Measurements from ENCODE around the gene HSD3B1. TPM values are rescaled to one million over a fixed set of nuclear protein-coding genes. Genes with fewer than 3 reads are reported as not detected.

The HSD3B1 gene
- total and polyA plus RNA-seq, 9 of the 15 experiments (the other 6 are each of a cell fraction or from before 2014, with no cell fraction given), result not detected

DNA sequence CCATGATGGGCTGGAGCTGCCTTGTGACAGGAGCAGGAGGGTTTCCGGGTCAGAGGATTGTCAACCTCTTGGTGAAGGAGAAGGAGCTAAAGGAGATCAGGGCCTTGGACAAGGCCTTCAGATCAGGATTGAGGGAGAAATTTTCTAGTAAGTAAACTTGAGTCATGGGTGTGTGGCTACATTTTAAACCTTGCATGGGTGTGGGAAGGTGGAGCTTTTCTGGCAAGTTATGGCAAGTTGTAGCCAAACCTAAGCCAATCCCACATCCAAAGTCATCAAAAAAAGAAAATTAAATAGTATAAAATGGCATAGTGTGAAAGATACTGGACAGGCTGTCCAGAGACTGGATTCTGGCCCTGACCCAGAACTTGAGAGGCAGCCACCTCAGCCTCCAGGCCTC lies 39.8 kb upstream of the HSD3B1 start:
- no TSS peak for BruUV-seq (replicated peaks)
- in situ Hi-C loops (cut with MboI) (no loop called here), intact Hi-C loops (cut with micrococcal nuclease) (no loop called here)
- WGBS (ENCODE audit: insufficient coverage, low coverage, missing lambda C conversion rate), result 0% methylated on average over 1 of the region's 1 CpG
- DNase-seq (ENCODE audit: extremely low read depth in 1 of 4, low spot score in 3 of 4) (no peak), FAIRE-seq (no peak), ATAC-seq (no peak)
- Histone ChIP-seq H3K79me2 (ENCODE audit: control insufficient read depth, insufficient read depth, low read length) (no peaks in the 10 kb centered on the region), H3K4me3 (no peak overlapping the region), H4K20me1 (replicated peaks; ENCODE audit: control insufficient read depth, insufficient read depth, low read length) (no peaks in the 10 kb centered on the region; the same call in 1 of the 2 replicates), H3K27me3 (ENCODE audit: control insufficient read depth in 2 of 2, insufficient read depth in 2 of 2, low read length in 2 of 2) (no peaks in the 10 kb centered on the region), H3K4me2 (ENCODE audit: insufficient read depth, low read length) (no peak overlapping the region), H3K36me3 (ENCODE audit: control insufficient read depth, insufficient read depth, low read length) (no peaks in the 10 kb centered on the region), H3K9me1 (ENCODE audit: control insufficient read depth, insufficient read depth, low read length) (no peaks in the 10 kb centered on the region), H3K27ac (ENCODE audit: extremely low read depth, low read depth, low read length) (no peak overlapping the region), H3K4me1 (replicated peaks in 1 of 2; ENCODE audit: control insufficient read depth in 2 of 2, insufficient read depth in 2 of 2, low read length in 2 of 2) (no peaks in the 10 kb centered on the region), H3K9me3 (replicated peaks; ENCODE audit: control insufficient read depth, insufficient read depth, low read depth, low read length) (no peaks in the 10 kb centered on the region), H3K9ac (ENCODE audit: insufficient read depth in 1 of 2, low read depth in 2 of 2, low read length in 2 of 2) (no peak overlapping the region), H2AFZ (ENCODE audit: low read depth, low read length) (no peak overlapping the region)
- ChIA-PET CTCF (ENCODE audit: low intra/inter-chr PET ratio) (no interaction called here), POLR2A (no interaction called here)
- TF ChIP-seq RBM39 (optimal IDR thresholded peaks at IDR 0.05; ENCODE audit: low read depth, low read length), result no peak
- no peak for TF ChIP-seq TCFL5 (CRISPR knock-in tag; conservative IDR thresholded peaks at IDR 0.05)
- no peak for TF ChIP-seq ZNF124 (CRISPR knock-in tag; IDR thresholded peaks at IDR 0.05)
- TF ChIP-seq ZNF699 (CRISPR knock-in tag; IDR thresholded peaks at IDR 0.05; ENCODE audit: insufficient replicate concordance), result no peak
- TF ChIP-seq, protein P1, sequence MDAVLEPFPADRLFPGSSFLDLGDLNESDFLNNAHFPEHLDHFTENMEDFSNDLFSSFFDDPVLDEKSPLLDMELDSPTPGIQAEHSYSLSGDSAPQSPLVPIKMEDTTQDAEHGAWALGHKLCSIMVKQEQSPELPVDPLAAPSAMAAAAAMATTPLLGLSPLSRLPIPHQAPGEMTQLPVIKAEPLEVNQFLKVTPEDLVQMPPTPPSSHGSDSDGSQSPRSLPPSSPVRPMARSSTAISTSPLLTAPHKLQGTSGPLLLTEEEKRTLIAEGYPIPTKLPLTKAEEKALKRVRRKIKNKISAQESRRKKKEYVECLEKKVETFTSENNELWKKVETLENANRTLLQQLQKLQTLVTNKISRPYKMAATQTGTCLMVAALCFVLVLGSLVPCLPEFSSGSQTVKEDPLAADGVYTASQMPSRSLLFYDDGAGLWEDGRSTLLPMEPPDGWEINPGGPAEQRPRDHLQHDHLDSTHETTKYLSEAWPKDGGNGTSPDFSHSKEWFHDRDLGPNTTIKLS (IDR thresholded peaks at IDR 0.05; ENCODE audit: borderline replicate concordance, low read depth), result no peak
